B cell (primary cell): ENCODE measurements around the gene INPP4A. TPM values are rescaled to one million over a fixed set of nuclear protein-coding genes. Genes with fewer than 3 reads are reported as not detected.
A peak's percentile ranks its signal among the peaks of the same experiment; 100 is the strongest.

Experiments used
- ATAC-seq: fragments of 200-7000 bp; cut with Tn5 transposase; one replicate; pipeline ENCODE4 v1.10.0; 2021; ENCODE audit warnings: low read depth, mild to moderate bottlenecking, moderate number of reproducible peaks, moderate library complexity
- CTCF ChIA-PET: fragments of 350-600 bp; sonication (Branson Sonifier 250); formaldehyde crosslinking; loops from one replicate; lab custom pipeline; 2021; ENCODE audit warnings: antibody characterized with exemption, inconsistent platforms; lab: Charles Lee
- POLR2A ChIA-PET: fragments of 350-600 bp; sonication (Branson Sonifier 250); formaldehyde crosslinking; loops from one replicate; lab custom pipeline; 2021; ENCODE audit warnings: antibody characterized with exemption; lab: Charles Lee
- DNase-seq: peaks from one replicate; pipeline ENCODE4 v3.0.0; 2013
- H2AFZ ChIP-seq: 2 replicates; pipeline ENCODE4 v1.6.1; 2012; ENCODE audit warnings: mild to moderate bottlenecking, low read depth, low read length; ENCODE audit not compliant: insufficient read depth, poor library complexity, severe bottlenecking
- H3K27ac ChIP-seq, 2 donors: 1 replicate in 1 of 2; 2 replicates in 1 of 2; pipeline ENCODE4 v1.5.1; 2012 to 2013; ENCODE audit warnings: low read length in 2 of 2, mild to moderate bottlenecking in 2 of 2, moderate library complexity in 1 of 2
- H3K27me3 ChIP-seq, 4 experiments: fragments of 200-600 bp in 1 of 4; sonication (generic) in 1 of 4; replicated peaks in 1 of 4; 1 replicate in 2 of 4; 2 replicates in 2 of 4; pipeline versions ENCODE4 v1.6.1 to v1.7.0; 2013 to 2016; ENCODE audit warnings: low read length in 3 of 4, mild to moderate bottlenecking in 2 of 4, mixed read lengths in 1 of 4, moderate library complexity in 1 of 4; ENCODE audit not compliant: insufficient read depth in 4 of 4, control insufficient read depth in 3 of 4; ENCODE audit errors: control extremely low read depth in 1 of 4
- H3K36me3 ChIP-seq, 2 experiments: replicated peaks in 1 of 2; 1 replicate in 1 of 2; 2 replicates in 1 of 2; pipeline versions ENCODE4 v1.6.1 to v1.7.1; 2013; ENCODE audit warnings: low read length in 1 of 2; ENCODE audit not compliant: insufficient read depth in 2 of 2, control insufficient read depth in 1 of 2; ENCODE audit errors: control extremely low read depth in 1 of 2, extremely low read depth in 1 of 2
- H3K4me1 ChIP-seq, 2 donors: fragments of 200-600 bp in 1 of 2; sonication (generic) in 1 of 2; 1 replicate in 1 of 2; 2 replicates in 1 of 2; pipeline versions ENCODE4 v1.5.1 to v1.6.1; 2013 to 2017; ENCODE audit warnings: low read length in 2 of 2; ENCODE audit not compliant: control insufficient read depth in 2 of 2, insufficient read depth in 2 of 2
- H3K4me2 ChIP-seq: replicated peaks from 2 replicates; pipeline ENCODE3; 2012; ENCODE audit warnings: mild to moderate bottlenecking, low read depth, low read length; ENCODE audit not compliant: poor library complexity, severe bottlenecking
- H3K4me3 ChIP-seq, 5 experiments: fragments of 200-600 bp in 1 of 5; sonication (generic) in 1 of 5; 1 replicate in 3 of 5; 2 replicates in 2 of 5; pipeline versions ENCODE4 v1.5.1 to v1.7.0; 2011 to 2016; ENCODE audit warnings: low read length in 4 of 5, mild to moderate bottlenecking in 4 of 5, low read depth in 2 of 5, control low read depth in 1 of 5, moderate library complexity in 1 of 5; ENCODE audit not compliant: insufficient read depth in 1 of 5; ENCODE audit errors: control extremely low read depth in 1 of 5, extremely low read depth in 1 of 5
- H3K79me2 ChIP-seq: fragments of 200-600 bp; sonication (generic); one replicate; pipeline ENCODE4 v1.6.0; 2016; ENCODE audit warnings: low read length; ENCODE audit not compliant: control insufficient read depth, insufficient read depth
- H3K9ac ChIP-seq: fragments of 200-600 bp; sonication (generic); 2 replicates; pipeline ENCODE4 v1.6.1; 2017; ENCODE audit warnings: mild to moderate bottlenecking, low read length, moderate library complexity
- H3K9me3 ChIP-seq, 3 donors: one replicate each; pipeline versions ENCODE4 v1.6.1 to v1.7.1; 2013; ENCODE audit warnings: low read length in 2 of 3; ENCODE audit not compliant: control insufficient read depth in 2 of 3, insufficient read depth in 1 of 3; ENCODE audit errors: control extremely low read depth in 1 of 3
- H4K20me1 ChIP-seq: 2 replicates; pipeline ENCODE4 v1.6.0; 2012; ENCODE audit warnings: mild to moderate bottlenecking, low read length; ENCODE audit not compliant: insufficient read depth, control insufficient read depth, poor library complexity, severe bottlenecking
- H3K27ac Mint-ChIP-seq: one replicate; pipeline ENCODE4 v1.8.0; 2021; ENCODE audit warnings: mixed read lengths
- H3K27me3 Mint-ChIP-seq: one replicate; pipeline ENCODE4 v1.8.0; 2021; ENCODE audit warnings: mixed read lengths
- H3K4me1 Mint-ChIP-seq: one replicate; pipeline ENCODE4 v1.8.0; 2021; ENCODE audit warnings: mixed read lengths
- H3K4me3 Mint-ChIP-seq: one replicate; pipeline ENCODE4 v1.8.0; 2021; ENCODE audit warnings: mixed read lengths
- H3K9me3 Mint-ChIP-seq: one replicate; pipeline ENCODE4 v1.8.0; 2022; ENCODE audit warnings: mixed read lengths; ENCODE audit not compliant: insufficient read depth
- CTCF ChIP-seq: fragments of 200-600 bp; IDR thresholded peaks from one replicate; pipeline ENCODE4 v1.8.0; 2022; ENCODE audit warnings: antibody characterized with exemption, mild to moderate bottlenecking
- EZH2 ChIP-seq: IDR thresholded peaks from 2 replicates; pipeline ENCODE4 v1.6.1; 2012; ENCODE audit warnings: borderline replicate concordance, low read depth, mild to moderate bottlenecking, moderate library complexity, low read length; ENCODE audit not compliant: insufficient read depth, poor library complexity, severe bottlenecking
- WGBS: methylation state at CpG from one replicate; pipeline ENCODE4 v1.1.5; 2013; ENCODE audit warnings: missing lambda C conversion rate; ENCODE audit not compliant: insufficient coverage; 5-methylcytosine and 5-hydroxymethylcytosine counted together
- intact Hi-C: fragments of 100-400 bp; cut with micrococcal nuclease; formaldehyde crosslinking; loops from one replicate; pipeline ENCODE4 v1.10.0; 2022
- polyA plus RNA-seq: library from polyadenylated mRNA; depleted of rRNA; stranded (reverse); fragments of >200 nt; gene quantifications from 2 replicates; pipeline ENCODE4 v1.2.3, GENCODE V29; 2012
- total RNA-seq, 2 donors: library from RNA; stranded (reverse); fragments of 120-200 nt in 1 of 2; gene quantifications; 1 replicate in 1 of 2; 2 replicates in 1 of 2; pipeline versions ENCODE4 v1.2.3 to v1.2.4, GENCODE V29; 2013 to 2022

The INPP4A gene
- total and polyA plus RNA-seq, 2 donors (not counting 1 experiment from before 2014, with no cell fraction given): 10.7 to 22.5 TPM

- POLR2A ChIA-PET: no interaction called here
- Histone ChIP-seq H4K20me1 (no peaks in the 10 kb centered on the region), H3K4me2 (peak overlapping the region; percentile 23), H3K9me3 (no peaks in the 10 kb centered on the region), H3K36me3 (no peaks in the 10 kb centered on the region), H3K27ac (no peak overlapping the region), H3K4me1 (peaks cover 37 to 50% of the 10 kb centered on the region in 2 donors), H2AFZ (no peak overlapping the region), H3K79me2 (peaks cover 80% of the 10 kb centered on the region), H3K27me3 (peaks cover 0 to 3% (median 0%) of the 10 kb centered on the region in 4 experiments), H3K9ac (no peak overlapping the region), H3K4me3 (no peak overlapping the region)
- TF ChIP-seq EZH2 (no peak), CTCF (no peak)
- H3K27ac Mint-ChIP-seq: peak overlapping the region; percentile 59
- no peak for DNase-seq
- CTCF ChIA-PET: interaction anchor here (0.7 to 1.5 kb wide), 2 partner anchors 10 kb away, joined by 4 read pairs; no protein-coding TSS in a partner anchor
- peak overlapping the region; percentile 49 for H3K4me3 Mint-ChIP-seq
- H3K27me3 Mint-ChIP-seq: no peaks in the 10 kb centered on the region
- H3K4me1 Mint-ChIP-seq: peaks cover 48% of the 10 kb centered on the region
- intact Hi-C loops: no loop called here
- 90% methylated on average over 7 of the region's 9 CpGs for WGBS
- ATAC-seq: no peak
- no peaks in the 10 kb centered on the region for H3K9me3 Mint-ChIP-seq
Measured at GRCh38 chr2:98453531-98453930, 8.9 kb downstream of the INPP4A start.

- Mint-ChIP-seq H3K4me1 (peaks cover 50% of the 10 kb centered on the region), H3K4me3 (peak overlapping the region; percentile 51), H3K27ac (peak overlapping the region; percentile 17), H3K9me3 (no peaks in the 10 kb centered on the region), H3K27me3 (no peaks in the 10 kb centered on the region)
- ATAC-seq (no peak), DNase-seq (no peak)
- Histone ChIP-seq H3K9ac (no peak overlapping the region), H3K4me2 (peak overlapping the region; percentile 72), H4K20me1 (peaks cover 2% of the 10 kb centered on the region), H3K4me3 (no peak overlapping the region), H3K4me1 (peaks cover 37 to 52% of the 10 kb centered on the region in 2 donors), H3K9me3 (no peaks in the 10 kb centered on the region), H3K27me3 (peaks cover 0 to 3% (median 0%) of the 10 kb centered on the region in 4 experiments), H3K36me3 (no peaks in the 10 kb centered on the region), H3K27ac (no peak overlapping the region), H2AFZ (no peak overlapping the region), H3K79me2 (peaks cover 85% of the 10 kb centered on the region)
- ChIA-PET POLR2A (no interaction called here), CTCF (no interaction called here)
- WGBS: 100% methylated on average over 2 of the region's 2 CpGs
- TF ChIP-seq EZH2 (no peak), CTCF (no peak)
- intact Hi-C loops: no loop called here
Measured at GRCh38 chr2:98454073-98454472, 9.4 kb downstream of the INPP4A start.
